MM.1S (cell line): Measurements from ENCODE around the gene PLEKHA5.

Source experiments
- DNase-seq: peaks from one replicate; pipeline ENCODE4 v3.0.0-alpha.2; 2015
- H2AFZ ChIP-seq: fragments of 300-600 bp; sonication (generic); 2 replicates; pipeline ENCODE4 v1.6.0; 2016; ENCODE audit warnings: antibody characterized with exemption, low read length
- H3F3A ChIP-seq: fragments of 300-600 bp; sonication (generic); 2 replicates; pipeline ENCODE4 v1.6.1; 2016; ENCODE audit warnings: mild to moderate bottlenecking, antibody characterized with exemption, low read length, moderate library complexity, mixed read lengths; ENCODE audit not compliant: insufficient read depth
- H3K27ac ChIP-seq: fragments of 300-600 bp; sonication (generic); 2 replicates; pipeline ENCODE4 v1.5.1; 2016; ENCODE audit warnings: mild to moderate bottlenecking, low read length
- H3K27me3 ChIP-seq: fragments of 300-600 bp; sonication (generic); replicated peaks from 2 replicates; pipeline ENCODE4 v1.6.0; 2016; ENCODE audit warnings: low read length; ENCODE audit not compliant: insufficient read depth
- H3K36me3 ChIP-seq: fragments of 300-600 bp; sonication (generic); replicated peaks from 2 replicates; pipeline ENCODE4 v1.6.1; 2016; ENCODE audit warnings: mild to moderate bottlenecking, low read length, mixed read lengths; ENCODE audit not compliant: insufficient read depth
- H3K4me1 ChIP-seq: fragments of 300-600 bp; sonication (generic); 2 replicates; pipeline ENCODE4 v1.6.1; 2016; ENCODE audit warnings: low read length, mixed read lengths
- H3K4me2 ChIP-seq: fragments of 300-600 bp; sonication (generic); 2 replicates; pipeline ENCODE4 v1.6.0; 2016; ENCODE audit warnings: low read depth, low read length
- H3K4me3 ChIP-seq: fragments of 300-600 bp; sonication (generic); 2 replicates; pipeline ENCODE4 v1.5.1; 2016; ENCODE audit warnings: low read length, mixed read lengths
- H3K79me2 ChIP-seq: fragments of 300-600 bp; sonication (generic); 2 replicates; pipeline ENCODE4 v1.6.1; 2016; ENCODE audit warnings: mixed run types, low read length, mixed read lengths
- H3K9ac ChIP-seq: fragments of 300-600 bp; sonication (generic); 2 replicates; pipeline ENCODE4 v1.6.1; 2016; ENCODE audit warnings: low read length, mixed read lengths
- H3K9me2 ChIP-seq: fragments of 300-600 bp; sonication (generic); replicated peaks from 2 replicates; pipeline ENCODE4 v1.6.1; 2016; ENCODE audit warnings: mild to moderate bottlenecking, low read length, mixed read lengths; ENCODE audit not compliant: insufficient read depth
- H3K9me3 ChIP-seq: fragments of 300-600 bp; sonication (generic); replicated peaks from 2 replicates; pipeline ENCODE4 v1.6.1; 2016; ENCODE audit warnings: mild to moderate bottlenecking, low read length, mixed read lengths; ENCODE audit not compliant: insufficient read depth
- H4K20me1 ChIP-seq: fragments of 300-600 bp; sonication (generic); 2 replicates; pipeline ENCODE4 v1.6.1; 2016; ENCODE audit warnings: mild to moderate bottlenecking, low read length, moderate library complexity, mixed read lengths; ENCODE audit not compliant: insufficient read depth
- EZH2 ChIP-seq: fragments of 300-600 bp; sonication (generic); optimal IDR thresholded peaks from 2 replicates; pipeline ENCODE3; 2017; ENCODE audit warnings: low read depth, mild to moderate bottlenecking, antibody characterized with exemption, low read length, mixed read lengths
- EZH2phosphoT487 ChIP-seq: fragments of 300-600 bp; sonication (generic); IDR thresholded peaks from 2 replicates; pipeline ENCODE4 v1.6.1; 2018; ENCODE audit warnings: antibody characterized with exemption, low read length
- TF ChIP-seq, protein P1 (sequence below): fragments of 300-600 bp; sonication (generic); IDR thresholded peaks from 2 replicates; pipeline ENCODE4 v1.5.1; 2016; ENCODE audit warnings: antibody characterized with exemption, low read length, mixed read lengths

Gene PLEKHA5

DNA sequence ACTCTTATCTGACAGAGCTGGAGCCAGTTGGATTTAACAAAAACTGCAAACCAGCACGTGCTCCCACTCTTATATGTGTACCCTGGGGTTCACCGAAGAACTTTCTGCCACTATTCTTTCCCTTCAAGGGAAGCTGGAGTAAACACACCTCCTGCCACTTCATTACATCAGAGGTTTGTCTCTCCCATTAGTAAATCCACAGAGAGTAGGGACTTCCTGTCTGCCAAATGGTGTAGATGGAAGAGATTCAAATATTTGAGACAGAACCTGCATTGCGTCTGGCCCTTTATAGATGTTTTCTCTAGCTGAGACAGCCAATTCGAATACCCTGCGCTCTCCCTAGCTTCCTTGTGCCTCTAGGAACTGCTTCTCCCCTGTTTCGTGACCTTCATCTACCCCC is 280.7 kb downstream of the PLEKHA5 start:
- no peak overlapping the region for H3K27ac ChIP-seq
- H2AFZ ChIP-seq, result no peak overlapping the region
- no peaks in the 10 kb centered on the region for H3K36me3 ChIP-seq
- no peaks in the 10 kb centered on the region for H3K79me2 ChIP-seq
- no peaks in the 10 kb centered on the region for H4K20me1 ChIP-seq
- H3K4me1 ChIP-seq, result no peaks in the 10 kb centered on the region
- no peaks in the 10 kb centered on the region for H3K27me3 ChIP-seq
- H3F3A ChIP-seq, result no peaks in the 10 kb centered on the region
- no peaks in the 10 kb centered on the region for H3K9me3 ChIP-seq
- no peak overlapping the region for H3K4me3 ChIP-seq
- DNase-seq, result no peak
- TF ChIP-seq EZH2phosphoT487 (no peak), EZH2 (no peak)
- TF ChIP-seq, protein P1, sequence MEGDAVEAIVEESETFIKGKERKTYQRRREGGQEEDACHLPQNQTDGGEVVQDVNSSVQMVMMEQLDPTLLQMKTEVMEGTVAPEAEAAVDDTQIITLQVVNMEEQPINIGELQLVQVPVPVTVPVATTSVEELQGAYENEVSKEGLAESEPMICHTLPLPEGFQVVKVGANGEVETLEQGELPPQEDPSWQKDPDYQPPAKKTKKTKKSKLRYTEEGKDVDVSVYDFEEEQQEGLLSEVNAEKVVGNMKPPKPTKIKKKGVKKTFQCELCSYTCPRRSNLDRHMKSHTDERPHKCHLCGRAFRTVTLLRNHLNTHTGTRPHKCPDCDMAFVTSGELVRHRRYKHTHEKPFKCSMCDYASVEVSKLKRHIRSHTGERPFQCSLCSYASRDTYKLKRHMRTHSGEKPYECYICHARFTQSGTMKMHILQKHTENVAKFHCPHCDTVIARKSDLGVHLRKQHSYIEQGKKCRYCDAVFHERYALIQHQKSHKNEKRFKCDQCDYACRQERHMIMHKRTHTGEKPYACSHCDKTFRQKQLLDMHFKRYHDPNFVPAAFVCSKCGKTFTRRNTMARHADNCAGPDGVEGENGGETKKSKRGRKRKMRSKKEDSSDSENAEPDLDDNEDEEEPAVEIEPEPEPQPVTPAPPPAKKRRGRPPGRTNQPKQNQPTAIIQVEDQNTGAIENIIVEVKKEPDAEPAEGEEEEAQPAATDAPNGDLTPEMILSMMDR, result no peak
- no peaks in the 10 kb centered on the region for H3K9me2 ChIP-seq
- H3K4me2 ChIP-seq, result no peak overlapping the region
- H3K9ac ChIP-seq, result no peak overlapping the region

DNA sequence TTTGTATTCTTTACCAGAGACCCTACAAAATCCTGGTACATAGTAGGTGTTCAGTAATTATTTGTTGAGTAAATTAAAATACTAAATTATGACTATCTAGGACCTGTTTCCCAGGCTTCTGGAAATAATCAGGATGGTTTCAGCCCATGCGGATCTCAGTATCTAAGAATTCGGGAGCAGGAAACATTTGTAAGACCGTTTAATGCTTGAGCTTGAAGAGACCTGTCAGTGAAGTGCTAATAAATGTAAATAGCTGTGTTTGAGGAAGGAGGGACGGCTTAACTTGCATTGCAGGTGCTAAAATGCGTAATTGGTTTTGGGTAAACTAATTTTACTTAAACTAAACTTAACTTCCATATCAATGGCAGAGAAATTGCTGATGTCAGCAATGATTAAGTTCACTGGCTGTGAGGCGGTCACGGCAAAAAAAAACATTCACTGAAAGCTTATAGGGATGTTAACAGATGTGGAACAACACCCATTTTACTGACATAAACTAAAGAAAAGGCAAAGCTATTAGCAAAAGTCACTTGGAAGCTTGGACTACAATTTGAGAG is 281.2 kb downstream of the PLEKHA5 start:
- no peaks in the 10 kb centered on the region for H3K4me1 ChIP-seq
- DNase-seq, result no peak
- no peaks in the 10 kb centered on the region for H3K79me2 ChIP-seq
- TF ChIP-seq EZH2 (no peak), EZH2phosphoT487 (no peak)
- TF ChIP-seq, protein P1, result no peak
- H3K4me3 ChIP-seq, result no peak overlapping the region
- no peaks in the 10 kb centered on the region for H3F3A ChIP-seq
- H3K36me3 ChIP-seq, result no peaks in the 10 kb centered on the region
- no peaks in the 10 kb centered on the region for H3K27me3 ChIP-seq
- H3K4me2 ChIP-seq, result no peak overlapping the region
- H3K27ac ChIP-seq, result no peak overlapping the region
- no peaks in the 10 kb centered on the region for H4K20me1 ChIP-seq
- no peak overlapping the region for H2AFZ ChIP-seq
- no peak overlapping the region for H3K9ac ChIP-seq
- no peaks in the 10 kb centered on the region for H3K9me2 ChIP-seq
- no peaks in the 10 kb centered on the region for H3K9me3 ChIP-seq

DNA sequence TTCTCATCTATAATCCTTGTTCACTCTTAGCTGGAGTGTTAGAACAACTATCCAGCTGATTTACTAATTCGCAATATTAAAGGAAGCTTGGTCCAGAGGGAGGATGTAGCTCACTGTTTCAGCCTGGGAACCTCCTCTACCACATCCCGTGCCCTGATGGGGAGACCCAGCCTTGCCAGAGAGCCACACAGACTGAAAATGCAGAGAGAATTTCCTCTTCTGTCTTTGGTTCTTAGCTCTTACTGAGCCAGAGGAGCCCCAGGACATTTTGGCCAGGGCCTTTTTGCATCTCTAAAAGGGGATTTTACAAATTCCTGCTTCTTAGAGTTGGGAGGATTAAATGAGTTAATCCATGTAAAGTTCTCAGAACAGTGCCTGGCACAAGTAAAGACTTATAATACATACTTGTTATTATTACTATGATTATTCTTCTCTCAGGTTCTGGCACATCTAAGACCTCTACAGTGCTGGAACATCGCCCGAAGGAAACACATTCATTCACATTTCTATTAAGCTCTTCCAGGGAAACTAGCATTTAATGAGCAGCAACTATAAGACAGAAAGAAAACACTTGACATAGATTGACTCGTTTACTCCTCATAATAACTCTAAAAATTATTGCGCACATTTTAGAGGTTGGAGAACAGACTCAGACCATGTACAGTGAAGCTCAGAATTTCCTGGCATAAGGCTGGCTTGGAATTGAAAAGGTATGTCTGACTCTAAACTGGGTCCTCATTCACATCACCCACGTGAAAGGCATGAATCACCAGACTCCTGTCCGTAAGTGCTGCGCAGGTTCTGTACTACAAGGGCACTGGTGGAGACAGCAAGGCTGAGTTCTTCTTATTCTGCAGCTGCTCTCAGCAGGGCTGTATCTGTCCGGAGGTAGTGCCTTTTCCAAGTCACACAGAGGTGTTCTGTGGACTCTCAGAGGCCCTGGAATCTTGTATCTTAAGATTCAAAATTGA is 282.0 kb downstream of the PLEKHA5 start:
- H3F3A ChIP-seq, result no peaks in the 10 kb centered on the region
- TF ChIP-seq, protein P1, result no peak
- TF ChIP-seq EZH2phosphoT487 (no peak), EZH2 (no peak)
- H3K4me3 ChIP-seq, result no peak overlapping the region
- no peaks in the 10 kb centered on the region for H4K20me1 ChIP-seq
- H3K27me3 ChIP-seq, result no peaks in the 10 kb centered on the region
- no peaks in the 10 kb centered on the region for H3K36me3 ChIP-seq
- H3K9me3 ChIP-seq, result no peaks in the 10 kb centered on the region
- H2AFZ ChIP-seq, result no peak overlapping the region
- H3K4me2 ChIP-seq, result no peak overlapping the region
- no peaks in the 10 kb centered on the region for H3K4me1 ChIP-seq
- no peak for DNase-seq
- no peaks in the 10 kb centered on the region for H3K79me2 ChIP-seq
- H3K27ac ChIP-seq, result no peak overlapping the region
- H3K9me2 ChIP-seq, result no peaks in the 10 kb centered on the region
- no peak overlapping the region for H3K9ac ChIP-seq
